Adrenal gland (tissue), 12 donors: Measurements from ENCODE around the gene EPHA5. TPM values are rescaled to one million over a fixed set of nuclear protein-coding genes. Genes with fewer than 3 reads are reported as not detected.

ENCODE experiments used
- DNase-seq, 7 donors: peaks; one replicate each; pipeline ENCODE4 v3.0.0-alpha.2; 2019 to 2020
- H3K27ac ChIP-seq, 5 donors: fragments of 200-600 bp; sonication (generic) in 4 of 5; 1 replicate in 3 of 5; 2 replicates in 2 of 5; pipeline versions ENCODE4 v1.5.1 to v1.8.0; 2016 to 2020; ENCODE audit warnings: mild to moderate bottlenecking in 1 of 5
- H3K27me3 ChIP-seq: fragments of 200-600 bp; 2 replicates; pipeline ENCODE4 v1.8.0; 2021
- H3K36me3 ChIP-seq, 2 donors: fragments of 200-600 bp; replicated peaks in 1 of 2; 1 replicate in 1 of 2; 2 replicates in 1 of 2; pipeline versions ENCODE4 v1.5.1 to v1.8.0; 2018 to 2022
- H3K4me1 ChIP-seq, 2 donors: fragments of 200-600 bp; replicated peaks in 1 of 2; 1 replicate in 1 of 2; 2 replicates in 1 of 2; pipeline versions ENCODE4 v1.5.1 to v1.8.0; 2018 to 2021
- H3K4me3 ChIP-seq, 4 donors: fragments of 200-600 bp; sonication (generic) in 3 of 4; one replicate each; pipeline ENCODE4 v1.5.1; 2016 to 2018
- H3K9me3 ChIP-seq, 3 donors: fragments of 200-600 bp; sonication (generic) in 1 of 3; replicated peaks in 1 of 3; 1 replicate in 2 of 3; 2 replicates in 1 of 3; pipeline versions ENCODE4 v1.5.1 to v1.8.0; 2016 to 2021
- POLR2A ChIP-seq, 2 donors: fragments of 450-650 bp; IDR thresholded peaks; one replicate each; pipeline ENCODE4 v1.6.1; 2017; ENCODE audit warnings: antibody characterized with exemption in 2 of 2, mild to moderate bottlenecking in 2 of 2, moderate library complexity in 1 of 2
- WGBS, 4 donors: extraction: QIAGEN DNeasy Blood & Tissue Kit in 2 of 4; methylation state at CpG; one replicate each; pipeline versions ENCODE4 v1.1.5 to v1.1.7; 2013 to 2017; 5-methylcytosine and 5-hydroxymethylcytosine counted together
- intact Hi-C, 2 donors: fragments of 100-400 bp; cut with DNase I; formaldehyde crosslinking; loops; one replicate each; pipeline versions ENCODE4 v1.14.1 to v1.15.0; 2022 to 2023
- polyA plus RNA-seq, 3 donors: library from polyadenylated mRNA; stranded (reverse); fragments of 200-250 nt in 2 of 3; fragments of 350-450 nt in 1 of 3; fragmentation: Illumina TruSeq in 1 of 3; extraction: RNeasy Lipid Tissue Mini Kit (QIAGEN cat#74804) in 1 of 3; gene quantifications; one replicate each; pipeline ENCODE4 v1.2.3, GENCODE V29; 2013 to 2014
- total RNA-seq, 9 donors: library from RNA; depleted of rRNA in 4 of 9; stranded (reverse); fragments of >200 nt in 4 of 9; fragments of 120-200 nt in 1 of 9; fragmentation: NEBNext Ultra II Directional in 1 of 9; extraction: Animal tissue kit (Norgen Biotek cat#: 25700) in 1 of 9; gene quantifications; one replicate each; pipeline versions ENCODE4 v1.1.0 to v1.2.4, GENCODE V29; 2013 to 2023
- TF ChIP-seq, protein P1 (sequence below), 6 experiments: fragments of 450-650 bp in 4 of 6; fragments of 200-600 bp in 2 of 6; sonication (generic) in 1 of 6; IDR thresholded peaks; 1 replicate in 5 of 6; 2 replicates in 1 of 6; pipeline versions ENCODE4 v1.5.1 to v1.8.0; 2016 to 2021; ENCODE audit warnings: antibody characterized with exemption in 6 of 6, mild to moderate bottlenecking in 2 of 6, moderate library complexity in 1 of 6
- donor health status: healthy with polysubstance abuse.
- donor health status: Bipolar disorder and iron deficiency.
- donor health status: DM: yes; HTN: yes; CAD: no.
- donor health status: DM: no; HTN: no; CAD: no.
- donor health status: DM: no; HTN: no; CAD: no.
- donor health status: DM: yes; HTN: yes; CAD: no.

EPHA5 gene
- total and polyA plus RNA-seq, 12 donors, result 0.04 to 0.95 (median 0.22) TPM; not detected in 3

DNA sequence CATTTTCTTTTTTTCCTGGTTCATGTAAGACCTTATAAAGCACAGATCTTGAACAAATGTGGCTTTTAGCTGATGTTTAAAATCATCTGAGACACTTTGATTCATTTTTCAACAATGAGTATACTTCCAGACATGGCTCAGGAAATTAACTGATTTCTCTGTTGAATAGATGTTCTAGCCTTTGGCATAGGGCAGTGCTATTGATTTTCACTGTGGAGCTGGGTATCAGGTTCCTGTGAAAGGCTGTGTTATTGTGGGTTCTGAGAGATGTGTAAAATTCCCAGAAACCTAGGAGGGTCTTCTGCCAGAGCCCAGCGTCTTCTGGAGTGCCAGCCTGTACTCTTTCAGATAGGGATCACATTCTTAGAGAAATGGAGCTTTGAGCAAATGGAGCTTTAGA is 278.9 kb downstream of the EPHA5 start:
- Histone ChIP-seq H3K27me3 (no peaks in the 10 kb centered on the region), H3K4me1 (no peaks in the 10 kb centered on the region), H3K27ac (no peak overlapping the region), H3K4me3 (no peak overlapping the region), H3K36me3 (no peaks in the 10 kb centered on the region), H3K9me3 (no peaks in the 10 kb centered on the region)
- DNase-seq, result no peak
- intact Hi-C loops, result no loop called here
- TF ChIP-seq POLR2A (IDR thresholded peaks at IDR 0.05), result no peak
- TF ChIP-seq, protein P1, sequence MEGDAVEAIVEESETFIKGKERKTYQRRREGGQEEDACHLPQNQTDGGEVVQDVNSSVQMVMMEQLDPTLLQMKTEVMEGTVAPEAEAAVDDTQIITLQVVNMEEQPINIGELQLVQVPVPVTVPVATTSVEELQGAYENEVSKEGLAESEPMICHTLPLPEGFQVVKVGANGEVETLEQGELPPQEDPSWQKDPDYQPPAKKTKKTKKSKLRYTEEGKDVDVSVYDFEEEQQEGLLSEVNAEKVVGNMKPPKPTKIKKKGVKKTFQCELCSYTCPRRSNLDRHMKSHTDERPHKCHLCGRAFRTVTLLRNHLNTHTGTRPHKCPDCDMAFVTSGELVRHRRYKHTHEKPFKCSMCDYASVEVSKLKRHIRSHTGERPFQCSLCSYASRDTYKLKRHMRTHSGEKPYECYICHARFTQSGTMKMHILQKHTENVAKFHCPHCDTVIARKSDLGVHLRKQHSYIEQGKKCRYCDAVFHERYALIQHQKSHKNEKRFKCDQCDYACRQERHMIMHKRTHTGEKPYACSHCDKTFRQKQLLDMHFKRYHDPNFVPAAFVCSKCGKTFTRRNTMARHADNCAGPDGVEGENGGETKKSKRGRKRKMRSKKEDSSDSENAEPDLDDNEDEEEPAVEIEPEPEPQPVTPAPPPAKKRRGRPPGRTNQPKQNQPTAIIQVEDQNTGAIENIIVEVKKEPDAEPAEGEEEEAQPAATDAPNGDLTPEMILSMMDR (IDR thresholded peaks at IDR 0.05), result no peak
- 64 to 79% (median 72%) methylated on average over 1 of the region's 1 CpG for WGBS, 4 donors

DNA sequence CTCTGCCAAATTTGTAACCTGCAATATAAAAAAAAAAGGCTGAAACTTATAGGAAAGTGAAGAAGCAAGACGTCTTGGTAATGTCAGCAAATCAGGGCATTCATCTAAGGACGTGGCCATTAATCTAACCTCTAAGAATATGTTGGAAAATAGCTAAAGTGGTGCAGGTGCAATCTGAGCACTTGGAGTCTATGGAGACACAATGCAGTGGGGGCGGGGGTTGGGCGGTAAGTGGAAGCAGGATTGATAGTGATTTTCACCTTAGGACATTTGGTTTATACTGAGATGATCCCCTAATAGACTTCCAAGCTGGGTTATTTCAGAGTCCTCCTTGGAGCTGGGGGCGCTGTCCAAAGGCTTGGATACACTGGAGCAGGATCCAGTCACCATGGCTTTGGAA is 283.4 kb downstream of the EPHA5 start:
- H3K36me3 ChIP-seq, result no peaks in the 10 kb centered on the region
- H3K9me3 ChIP-seq, result no peaks in the 10 kb centered on the region
- no peak overlapping the region for H3K27ac ChIP-seq
- no peaks in the 10 kb centered on the region for H3K27me3 ChIP-seq
- H3K4me1 ChIP-seq, result no peaks in the 10 kb centered on the region
- no peak for TF ChIP-seq POLR2A (IDR thresholded peaks at IDR 0.05)
- TF ChIP-seq, protein P1 (IDR thresholded peaks at IDR 0.05), result no peak
- intact Hi-C loops, result no loop called here
- WGBS, 4 donors, result 71 to 77% (median 74%) methylated on average over 5 of the region's 5 CpGs
- no peak overlapping the region for H3K4me3 ChIP-seq
- no peak for DNase-seq

- intact Hi-C loops, result no loop called here
- Histone ChIP-seq H3K27me3 (no peaks in the 10 kb centered on the region), H3K4me1 (no peaks in the 10 kb centered on the region), H3K36me3 (no peaks in the 10 kb centered on the region), H3K9me3 (no peaks in the 10 kb centered on the region), H3K27ac (no peak overlapping the region), H3K4me3 (no peak overlapping the region)
- TF ChIP-seq, protein P1 (IDR thresholded peaks at IDR 0.05), result no peak
- TF ChIP-seq POLR2A (IDR thresholded peaks at IDR 0.05), result no peak
- 80 to 90% (median 84%) methylated on average over 6 of the region's 6 CpGs for WGBS, 4 donors
- no peak for DNase-seq
These were observed 286.5 kb downstream of the EPHA5 start for GRCh38 chr4:65383589-65384305.

DNA sequence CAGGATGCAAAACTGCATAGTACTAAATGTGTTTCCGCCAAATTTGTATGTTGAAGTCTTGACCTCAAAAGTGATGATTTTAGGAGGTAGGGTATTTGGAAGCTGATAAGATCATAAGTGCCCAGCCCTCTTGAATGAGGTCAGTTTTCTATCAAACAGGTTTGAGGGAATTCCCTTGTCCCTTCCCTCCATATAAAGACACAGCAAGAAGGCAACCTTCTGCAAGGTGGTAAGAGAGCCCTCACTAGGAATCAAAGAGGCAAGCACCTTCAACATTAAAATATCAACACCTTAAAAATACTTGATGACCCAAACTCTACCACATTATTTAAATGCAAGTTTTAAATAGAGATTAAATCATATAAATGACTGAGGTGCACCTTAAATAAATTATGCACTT is 288.6 kb downstream of the EPHA5 start:
- intact Hi-C loops, result no loop called here
- 0 to 44% (median 22%) methylated on average over 1 of the region's 1 CpG for WGBS, 4 donors
- H3K36me3 ChIP-seq, result no peaks in the 10 kb centered on the region
- no peaks in the 10 kb centered on the region for H3K4me1 ChIP-seq
- H3K9me3 ChIP-seq, result peaks cover 0 to 8% (median 0%) of the 10 kb centered on the region in 3 donors
- no peaks in the 10 kb centered on the region for H3K27me3 ChIP-seq
- H3K4me3 ChIP-seq, result no peak overlapping the region
- TF ChIP-seq POLR2A (IDR thresholded peaks at IDR 0.05), result no peak
- TF ChIP-seq, protein P1 (IDR thresholded peaks at IDR 0.05), result no peak
- DNase-seq, result no peak
- no peak overlapping the region for H3K27ac ChIP-seq
